Measurements from ENCODE around the gene SNORC. TPM values are rescaled to one million over a fixed set of nuclear protein-coding genes. Genes with fewer than 3 reads are reported as not detected.
A peak's percentile ranks its signal among the peaks of the same experiment; 100 is the strongest.

The SNORC gene
- total RNA-seq, 1 donor from 2014 or later, result 2.1 TPM

DNA sequence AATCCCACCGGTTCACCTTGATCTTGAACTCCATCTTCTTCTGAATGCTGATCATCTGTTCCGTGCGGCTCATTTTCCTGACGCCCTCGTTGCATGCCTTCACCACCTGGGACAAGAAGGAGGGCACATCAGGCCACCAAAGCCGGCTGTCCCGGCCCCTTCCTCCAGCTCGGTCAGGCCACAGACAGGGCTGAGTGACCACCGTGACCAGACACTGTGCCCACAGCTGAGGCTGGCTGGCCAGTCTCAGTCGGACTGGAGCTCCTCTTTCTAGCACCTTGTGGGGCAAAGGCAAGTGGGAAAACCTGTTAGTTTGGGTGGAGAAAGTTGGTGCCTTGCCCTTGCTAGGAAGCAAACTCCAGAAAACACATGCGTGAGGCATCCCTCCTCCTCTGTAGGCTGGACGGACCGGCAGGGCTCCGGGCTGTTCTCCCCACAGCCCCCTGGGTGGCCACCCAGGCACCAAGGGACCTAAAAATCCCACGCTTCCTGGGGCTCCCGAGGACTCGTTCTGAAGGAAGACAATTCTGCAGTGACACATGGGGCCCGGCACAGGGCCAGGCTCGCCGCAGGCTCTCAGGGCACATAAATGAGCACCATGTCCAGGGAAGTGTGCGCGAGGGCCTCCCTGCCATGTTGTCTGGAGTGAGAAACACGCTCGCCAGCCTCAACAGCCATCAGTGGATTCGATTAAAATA, 15.3 kb downstream of the SNORC start:
- H3K4me1 Mint-ChIP-seq (ENCODE audit: unreplicated experiment), result no peaks in the 10 kb centered on the region
- H3K36me3 Mint-ChIP-seq (ENCODE audit: unreplicated experiment), result no peaks in the 10 kb centered on the region
- H3K9me3 Mint-ChIP-seq (ENCODE audit: unreplicated experiment), result no peaks in the 10 kb centered on the region
- no peak overlapping the region for H3K27ac Mint-ChIP-seq (ENCODE audit: unreplicated experiment)
- no peaks in the 10 kb centered on the region for H3K27me3 Mint-ChIP-seq (ENCODE audit: unreplicated experiment)
- no peak overlapping the region for H3K4me3 Mint-ChIP-seq (ENCODE audit: unreplicated experiment)
- no peak for DNase-seq (ENCODE audit: extremely low spot score, unreplicated experiment)
- TF ChIP-seq, protein P1, sequence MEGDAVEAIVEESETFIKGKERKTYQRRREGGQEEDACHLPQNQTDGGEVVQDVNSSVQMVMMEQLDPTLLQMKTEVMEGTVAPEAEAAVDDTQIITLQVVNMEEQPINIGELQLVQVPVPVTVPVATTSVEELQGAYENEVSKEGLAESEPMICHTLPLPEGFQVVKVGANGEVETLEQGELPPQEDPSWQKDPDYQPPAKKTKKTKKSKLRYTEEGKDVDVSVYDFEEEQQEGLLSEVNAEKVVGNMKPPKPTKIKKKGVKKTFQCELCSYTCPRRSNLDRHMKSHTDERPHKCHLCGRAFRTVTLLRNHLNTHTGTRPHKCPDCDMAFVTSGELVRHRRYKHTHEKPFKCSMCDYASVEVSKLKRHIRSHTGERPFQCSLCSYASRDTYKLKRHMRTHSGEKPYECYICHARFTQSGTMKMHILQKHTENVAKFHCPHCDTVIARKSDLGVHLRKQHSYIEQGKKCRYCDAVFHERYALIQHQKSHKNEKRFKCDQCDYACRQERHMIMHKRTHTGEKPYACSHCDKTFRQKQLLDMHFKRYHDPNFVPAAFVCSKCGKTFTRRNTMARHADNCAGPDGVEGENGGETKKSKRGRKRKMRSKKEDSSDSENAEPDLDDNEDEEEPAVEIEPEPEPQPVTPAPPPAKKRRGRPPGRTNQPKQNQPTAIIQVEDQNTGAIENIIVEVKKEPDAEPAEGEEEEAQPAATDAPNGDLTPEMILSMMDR (IDR thresholded peaks at IDR 0.05), result no peak

DNA sequence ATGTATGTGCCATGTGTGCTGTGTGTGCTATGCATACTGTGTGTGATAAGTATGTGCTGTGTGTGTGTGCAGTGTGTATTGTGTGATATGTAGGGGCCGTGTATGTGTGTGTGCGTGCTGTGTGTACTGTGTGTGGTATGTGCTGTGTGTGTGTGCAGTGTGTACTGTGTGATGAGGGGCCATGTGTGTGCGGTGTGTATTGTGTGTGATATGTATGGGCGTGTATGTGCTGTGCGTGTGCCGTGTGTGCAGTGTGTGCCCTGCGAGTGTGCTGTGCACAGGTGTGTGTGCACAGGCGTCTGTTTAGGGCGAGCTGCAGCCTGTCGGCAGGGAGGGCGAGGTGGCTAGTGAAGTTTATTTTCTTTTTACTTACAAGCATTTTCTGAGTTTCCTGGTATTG, 16.1 kb downstream of the SNORC start:
- no peak for DNase-seq (ENCODE audit: extremely low spot score, unreplicated experiment)
- Mint-ChIP-seq H3K9me3 (ENCODE audit: unreplicated experiment) (no peaks in the 10 kb centered on the region), H3K27me3 (ENCODE audit: unreplicated experiment) (no peaks in the 10 kb centered on the region), H3K36me3 (ENCODE audit: unreplicated experiment) (no peaks in the 10 kb centered on the region), H3K4me3 (ENCODE audit: unreplicated experiment) (no peak overlapping the region), H3K27ac (ENCODE audit: unreplicated experiment) (no peak overlapping the region), H3K4me1 (ENCODE audit: unreplicated experiment) (peaks cover 6% of the 10 kb centered on the region)
- TF ChIP-seq, protein P1 (IDR thresholded peaks at IDR 0.05), result no peak

DNA sequence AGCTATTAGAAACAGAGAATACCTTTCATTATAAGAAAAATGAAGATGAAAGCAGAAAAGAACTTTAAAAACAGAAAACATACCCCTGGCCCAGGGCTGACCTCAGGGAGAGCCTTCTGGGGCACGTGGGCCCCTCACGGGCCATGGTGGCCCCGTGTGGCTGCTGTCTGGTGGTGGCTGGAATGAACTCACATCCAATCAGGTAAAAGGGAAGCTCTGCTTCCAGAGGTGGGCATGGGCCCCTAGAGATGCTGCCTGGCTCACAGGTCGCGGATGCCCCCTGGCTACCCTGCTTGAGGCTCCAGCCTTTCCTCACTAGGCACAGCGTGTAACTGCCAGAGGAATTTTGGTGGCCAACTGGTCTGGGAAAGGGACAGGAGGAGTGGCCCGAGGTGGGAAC, 16.6 kb downstream of the SNORC start:
- Mint-ChIP-seq H3K9me3 (ENCODE audit: unreplicated experiment) (no peaks in the 10 kb centered on the region), H3K4me3 (ENCODE audit: unreplicated experiment) (no peak overlapping the region), H3K4me1 (ENCODE audit: unreplicated experiment) (peaks cover 10% of the 10 kb centered on the region), H3K27me3 (ENCODE audit: unreplicated experiment) (no peaks in the 10 kb centered on the region), H3K36me3 (ENCODE audit: unreplicated experiment) (no peaks in the 10 kb centered on the region), H3K27ac (ENCODE audit: unreplicated experiment) (no peak overlapping the region)
- TF ChIP-seq, protein P1 (IDR thresholded peaks at IDR 0.05), result no peak
- no peak for DNase-seq (ENCODE audit: extremely low spot score, unreplicated experiment)

GRCh38 chr2:232887171-232887850, 17.2 kb downstream of the SNORC start:
- Mint-ChIP-seq H3K4me1 (ENCODE audit: unreplicated experiment) (peaks cover 10% of the 10 kb centered on the region), H3K9me3 (ENCODE audit: unreplicated experiment) (no peaks in the 10 kb centered on the region), H3K27me3 (ENCODE audit: unreplicated experiment) (no peaks in the 10 kb centered on the region), H3K27ac (ENCODE audit: unreplicated experiment) (no peak overlapping the region), H3K36me3 (ENCODE audit: unreplicated experiment) (no peaks in the 10 kb centered on the region), H3K4me3 (ENCODE audit: unreplicated experiment) (no peak overlapping the region)
- peak; percentile 80 for DNase-seq (ENCODE audit: extremely low spot score, unreplicated experiment)
- TF ChIP-seq, protein P1 (IDR thresholded peaks at IDR 0.05), result no peak

DNA sequence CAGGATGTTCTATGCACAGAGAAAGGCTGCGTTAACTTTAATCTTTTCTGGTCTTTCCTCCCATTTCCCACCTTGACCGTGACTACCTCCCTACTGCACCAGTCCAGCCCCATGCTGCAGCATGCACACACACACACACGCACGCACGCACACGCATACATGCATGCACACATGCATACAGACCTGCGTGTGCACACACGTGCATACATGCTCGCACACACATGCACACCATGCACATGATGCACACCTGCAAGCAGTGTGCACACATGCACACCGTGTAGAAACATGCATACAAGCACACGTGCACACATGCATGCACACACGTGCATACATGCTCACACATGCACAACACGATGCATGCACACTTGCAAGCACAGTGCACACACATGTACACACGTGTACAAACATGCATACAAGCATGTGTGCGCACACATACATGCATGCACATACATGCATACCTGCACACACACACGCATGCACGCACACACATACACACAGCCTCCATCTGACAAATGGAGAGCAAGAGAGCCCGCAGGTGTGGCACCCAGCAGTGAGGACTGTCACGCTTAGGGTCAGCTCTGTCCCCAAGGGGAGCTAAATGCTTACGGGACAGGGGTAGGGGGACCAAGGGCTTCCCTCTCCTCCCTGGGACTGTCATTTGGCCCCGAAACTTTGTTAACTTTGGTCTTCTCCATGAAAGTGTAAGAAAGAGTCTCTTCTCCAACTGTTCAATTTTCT, 18.2 kb downstream of the SNORC start:
- DNase-seq (ENCODE audit: extremely low spot score, unreplicated experiment), result peak; percentile 68
- TF ChIP-seq, protein P1 (IDR thresholded peaks at IDR 0.05), result no peak
- Mint-ChIP-seq H3K27me3 (ENCODE audit: unreplicated experiment) (no peaks in the 10 kb centered on the region), H3K36me3 (ENCODE audit: unreplicated experiment) (no peaks in the 10 kb centered on the region), H3K4me1 (ENCODE audit: unreplicated experiment) (peaks cover 10% of the 10 kb centered on the region), H3K9me3 (ENCODE audit: unreplicated experiment) (no peaks in the 10 kb centered on the region), H3K27ac (ENCODE audit: unreplicated experiment) (no peak overlapping the region), H3K4me3 (ENCODE audit: unreplicated experiment) (no peak overlapping the region)
